IMR-90 (cell line): ENCODE data around the gene RNF130.

Experiments used
- POLR2A ChIP-seq: IDR thresholded peaks from 2 replicates; pipeline ENCODE4 v1.6.1; 2012; ENCODE audit warnings: mild to moderate bottlenecking, low read depth, low read length
- TF ChIP-seq, protein P1 (sequence below): conservative IDR thresholded peaks from 2 replicates; pipeline ENCODE4 v1.5.1; 2012; ENCODE audit warnings: mild to moderate bottlenecking, low read depth, low read length, improper control_type of control experiment

DNA sequence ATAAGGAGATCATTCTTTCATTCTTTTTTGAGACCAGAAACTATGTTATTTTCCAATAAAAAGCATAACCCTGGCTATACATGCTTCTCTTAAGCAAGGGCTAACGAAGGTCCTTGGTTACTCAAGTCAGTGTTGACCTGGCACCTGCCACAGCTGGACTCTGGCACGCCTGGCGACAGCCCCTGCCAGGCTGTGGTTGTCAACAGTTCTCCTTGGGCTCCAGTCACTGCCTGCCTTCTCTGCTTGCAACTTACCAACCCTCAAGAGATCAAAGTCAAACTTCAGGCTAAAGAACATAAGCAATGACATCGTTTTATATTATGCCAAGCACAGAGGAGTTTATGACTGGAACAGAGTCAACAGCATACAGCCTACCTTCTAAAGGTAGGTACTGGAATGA, 102.4 kb downstream of the RNF130 start:
- TF ChIP-seq, protein P1, sequence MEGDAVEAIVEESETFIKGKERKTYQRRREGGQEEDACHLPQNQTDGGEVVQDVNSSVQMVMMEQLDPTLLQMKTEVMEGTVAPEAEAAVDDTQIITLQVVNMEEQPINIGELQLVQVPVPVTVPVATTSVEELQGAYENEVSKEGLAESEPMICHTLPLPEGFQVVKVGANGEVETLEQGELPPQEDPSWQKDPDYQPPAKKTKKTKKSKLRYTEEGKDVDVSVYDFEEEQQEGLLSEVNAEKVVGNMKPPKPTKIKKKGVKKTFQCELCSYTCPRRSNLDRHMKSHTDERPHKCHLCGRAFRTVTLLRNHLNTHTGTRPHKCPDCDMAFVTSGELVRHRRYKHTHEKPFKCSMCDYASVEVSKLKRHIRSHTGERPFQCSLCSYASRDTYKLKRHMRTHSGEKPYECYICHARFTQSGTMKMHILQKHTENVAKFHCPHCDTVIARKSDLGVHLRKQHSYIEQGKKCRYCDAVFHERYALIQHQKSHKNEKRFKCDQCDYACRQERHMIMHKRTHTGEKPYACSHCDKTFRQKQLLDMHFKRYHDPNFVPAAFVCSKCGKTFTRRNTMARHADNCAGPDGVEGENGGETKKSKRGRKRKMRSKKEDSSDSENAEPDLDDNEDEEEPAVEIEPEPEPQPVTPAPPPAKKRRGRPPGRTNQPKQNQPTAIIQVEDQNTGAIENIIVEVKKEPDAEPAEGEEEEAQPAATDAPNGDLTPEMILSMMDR = no peak
- no peak for TF ChIP-seq POLR2A
